Endodermal cell (in vitro differentiated cells): Measurements from ENCODE around the gene PHRF1. TPM values are rescaled to one million over a fixed set of nuclear protein-coding genes. Genes with fewer than 3 reads are reported as not detected.

Source experiments
- DNase-seq: peaks from one replicate; pipeline ENCODE4 v3.0.0-alpha.2; 2017
- H3K27ac ChIP-seq: 2 replicates; pipeline ENCODE4 v1.5.1; 2013; ENCODE audit warnings: mild to moderate bottlenecking, low read depth, low read length, moderate library complexity
- H3K27me3 ChIP-seq: 2 replicates; pipeline ENCODE4 v1.6.1; 2013; ENCODE audit warnings: mild to moderate bottlenecking, low read length, moderate library complexity; ENCODE audit not compliant: insufficient read depth, control insufficient read depth, poor library complexity, severe bottlenecking
- H3K36me3 ChIP-seq: 2 replicates; pipeline ENCODE4 v1.7.0; 2013; ENCODE audit warnings: mild to moderate bottlenecking, low read length, moderate library complexity; ENCODE audit not compliant: control insufficient read depth, insufficient read depth
- H3K4me1 ChIP-seq: one replicate; pipeline ENCODE4 v1.7.0; 2013; ENCODE audit warnings: low read length; ENCODE audit not compliant: control insufficient read depth, insufficient read depth
- H3K4me3 ChIP-seq: 2 replicates; pipeline ENCODE4 v1.5.1; 2013; ENCODE audit warnings: mild to moderate bottlenecking, low read length, moderate library complexity
- H3K9ac ChIP-seq: 2 replicates; pipeline ENCODE4 v1.6.1; 2013; ENCODE audit warnings: mild to moderate bottlenecking, low read length, moderate library complexity; ENCODE audit not compliant: poor library complexity, severe bottlenecking; ENCODE audit errors: extremely low read depth
- H3K9me3 ChIP-seq: 2 replicates; pipeline ENCODE4 v1.6.1; 2013; ENCODE audit warnings: mild to moderate bottlenecking, low read length, moderate library complexity; ENCODE audit not compliant: control insufficient read depth
- H3K27ac Mint-ChIP-seq: 2 replicates; pipeline ENCODE4 v1.8.0; 2020; ENCODE audit warnings: mixed read lengths
- H3K27me3 Mint-ChIP-seq: 2 replicates; pipeline ENCODE4 v1.8.0; 2021; ENCODE audit warnings: mild to moderate bottlenecking, mixed read lengths; ENCODE audit not compliant: insufficient read depth
- H3K36me3 Mint-ChIP-seq: 2 replicates; pipeline ENCODE4 v1.8.0; 2020; ENCODE audit warnings: low read depth, mixed read lengths
- H3K4me1 Mint-ChIP-seq: 2 replicates; pipeline ENCODE4 v1.8.0; 2020; ENCODE audit warnings: mixed read lengths
- H3K4me3 Mint-ChIP-seq: 2 replicates; pipeline ENCODE4 v1.8.0; 2020; ENCODE audit warnings: mild to moderate bottlenecking, moderate library complexity, mixed read lengths
- H3K9me3 Mint-ChIP-seq: 2 replicates; pipeline ENCODE4 v1.8.0; 2020; ENCODE audit warnings: mild to moderate bottlenecking, mixed read lengths
- WGBS, 2 experiments: methylation state at CpG; one replicate each; pipeline versions ENCODE4 v1.1.5 to v1.1.7; 2013; ENCODE audit warnings: missing lambda C conversion rate in 2 of 2, mixed read lengths in 1 of 2; ENCODE audit not compliant: insufficient coverage in 1 of 2, insufficient read length in 1 of 2; 5-methylcytosine and 5-hydroxymethylcytosine counted together
- total RNA-seq, 2 donors: library from RNA; stranded (reverse); fragmentation: NEBNext Ultra II Directional in 1 of 2; extraction: Animal tissue kit (Norgen Biotek cat#: 25700) in 1 of 2; gene quantifications; 2 replicates in 1 of 2; 3 replicates in 1 of 2; pipeline ENCODE4 v1.2.1, GENCODE V29; 2021
- TF ChIP-seq, protein P1 (sequence below): fragments of 200-600 bp; sonication (generic); conservative IDR thresholded peaks from 2 replicates; pipeline ENCODE4 v1.5.0; 2021; ENCODE audit warnings: antibody characterized with exemption, mild to moderate bottlenecking

The PHRF1 gene
- total RNA-seq, 2 donors from 2014 or later, result 43.4 to 48.0 TPM

DNA sequence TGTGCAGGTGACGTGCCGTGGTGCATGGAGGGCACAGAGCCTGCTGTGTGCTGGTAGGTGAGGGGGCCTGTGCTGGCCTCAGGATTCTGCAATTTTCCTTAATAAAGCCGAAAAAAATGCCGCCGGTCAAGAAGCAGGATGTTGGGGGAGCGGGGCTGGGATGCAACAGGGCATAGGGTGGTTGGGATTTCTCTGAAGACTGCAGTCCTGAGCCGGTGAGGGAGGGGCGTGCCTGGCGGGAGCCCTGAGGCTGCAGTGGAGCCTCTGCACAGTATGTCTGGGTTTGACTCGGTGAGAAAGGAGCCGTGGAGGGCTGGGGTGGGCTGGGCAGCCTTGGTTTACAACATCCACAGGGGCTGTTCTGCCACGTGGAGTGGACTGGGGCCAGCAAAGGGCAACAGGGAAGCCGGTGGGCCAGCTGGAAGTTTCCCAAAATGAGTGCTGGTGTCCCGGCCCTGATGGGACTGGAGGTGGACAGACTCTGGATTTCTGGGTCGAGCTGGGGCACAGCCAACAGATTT, 47.1 kb downstream of the PHRF1 start:
- no peaks in the 10 kb centered on the region for H3K9me3 ChIP-seq
- TF ChIP-seq, protein P1, sequence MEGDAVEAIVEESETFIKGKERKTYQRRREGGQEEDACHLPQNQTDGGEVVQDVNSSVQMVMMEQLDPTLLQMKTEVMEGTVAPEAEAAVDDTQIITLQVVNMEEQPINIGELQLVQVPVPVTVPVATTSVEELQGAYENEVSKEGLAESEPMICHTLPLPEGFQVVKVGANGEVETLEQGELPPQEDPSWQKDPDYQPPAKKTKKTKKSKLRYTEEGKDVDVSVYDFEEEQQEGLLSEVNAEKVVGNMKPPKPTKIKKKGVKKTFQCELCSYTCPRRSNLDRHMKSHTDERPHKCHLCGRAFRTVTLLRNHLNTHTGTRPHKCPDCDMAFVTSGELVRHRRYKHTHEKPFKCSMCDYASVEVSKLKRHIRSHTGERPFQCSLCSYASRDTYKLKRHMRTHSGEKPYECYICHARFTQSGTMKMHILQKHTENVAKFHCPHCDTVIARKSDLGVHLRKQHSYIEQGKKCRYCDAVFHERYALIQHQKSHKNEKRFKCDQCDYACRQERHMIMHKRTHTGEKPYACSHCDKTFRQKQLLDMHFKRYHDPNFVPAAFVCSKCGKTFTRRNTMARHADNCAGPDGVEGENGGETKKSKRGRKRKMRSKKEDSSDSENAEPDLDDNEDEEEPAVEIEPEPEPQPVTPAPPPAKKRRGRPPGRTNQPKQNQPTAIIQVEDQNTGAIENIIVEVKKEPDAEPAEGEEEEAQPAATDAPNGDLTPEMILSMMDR, result no peak
- peaks cover 5% of the 10 kb centered on the region for H3K9me3 Mint-ChIP-seq
- no peaks in the 10 kb centered on the region for H3K4me1 ChIP-seq
- H3K27ac Mint-ChIP-seq, result no peak overlapping the region
- no peak overlapping the region for H3K4me3 Mint-ChIP-seq
- no peak for DNase-seq
- peaks cover 14% of the 10 kb centered on the region for H3K27me3 Mint-ChIP-seq
- WGBS, 2 experiments, result 86 to 91% methylated on average over 7 to 15 of the region's 15 CpGs
- no peaks in the 10 kb centered on the region for H3K4me1 Mint-ChIP-seq
- peaks cover 5% of the 10 kb centered on the region for H3K36me3 Mint-ChIP-seq
- no peak overlapping the region for H3K27ac ChIP-seq
- H3K36me3 ChIP-seq, result no peaks in the 10 kb centered on the region
- peaks cover 11% of the 10 kb centered on the region for H3K27me3 ChIP-seq
- no peak overlapping the region for H3K9ac ChIP-seq
- H3K4me3 ChIP-seq, result no peak overlapping the region

- TF ChIP-seq, protein P1, result no peak
- H3K27me3 Mint-ChIP-seq, result peaks cover 20% of the 10 kb centered on the region
- Histone ChIP-seq H3K9ac (no peak overlapping the region), H3K4me1 (no peaks in the 10 kb centered on the region), H3K9me3 (no peaks in the 10 kb centered on the region), H3K27ac (no peak overlapping the region), H3K36me3 (no peaks in the 10 kb centered on the region), H3K4me3 (no peak overlapping the region), H3K27me3 (peaks cover 12% of the 10 kb centered on the region)
- DNase-seq, result peak; percentile 47
- WGBS, 2 experiments, result 91 to 95% methylated on average over 20 to 25 of the region's 25 CpGs
- H3K27ac Mint-ChIP-seq, result no peak overlapping the region
- H3K4me1 Mint-ChIP-seq, result no peaks in the 10 kb centered on the region
- no peak overlapping the region for H3K4me3 Mint-ChIP-seq
- peaks cover 5% of the 10 kb centered on the region for H3K9me3 Mint-ChIP-seq
- H3K36me3 Mint-ChIP-seq, result peaks cover 6% of the 10 kb centered on the region
Observed at GRCh38 chr11:623999-624704, 47.9 kb downstream of the PHRF1 start.

GRCh38 chr11:624705-625635, 48.7 kb downstream of the PHRF1 start, which contains the start of gene CDHR5:
Gene CDHR5, minus strand, starts transcription at chr11:624955. Its CDS starts 53 bp downstream, at chr11:624902.
- H3K9me3 Mint-ChIP-seq, result peaks cover 5% of the 10 kb centered on the region
- no peak within 1 kb of the TSS for H3K27ac Mint-ChIP-seq
- peaks cover 6% of the 10 kb centered on the region for H3K36me3 Mint-ChIP-seq
- Histone ChIP-seq H3K36me3 (no peaks in the 10 kb centered on the region), H3K9me3 (no peaks in the 10 kb centered on the region), H3K4me3 (no peak within 1 kb of the TSS), H3K27ac (no peak within 1 kb of the TSS), H3K27me3 (peaks cover 12% of the 10 kb centered on the region), H3K9ac (no peak within 1 kb of the TSS), H3K4me1 (no peaks in the 10 kb centered on the region)
- no peak within 1 kb of the TSS for H3K4me3 Mint-ChIP-seq
- TF ChIP-seq, protein P1, result no peak
- H3K4me1 Mint-ChIP-seq, result no peaks in the 10 kb centered on the region
- WGBS, 2 experiments, result 91% methylated on average over 18 to 33 of the region's 33 CpGs
- DNase-seq, result peak; percentile 52
- H3K27me3 Mint-ChIP-seq, result peaks cover 20% of the 10 kb centered on the region
